HepG2 (cell line): ENCODE data around the gene CHID1.

Experiments
- BHLHE40 ChIP-seq: IDR thresholded peaks from 2 replicates; pipeline ENCODE4 v1.6.1; 2011; ENCODE audit warnings: low read length, improper control_type of control experiment
- EZH2 ChIP-seq: conservative IDR thresholded peaks from 2 replicates; pipeline ENCODE4 v1.6.1; 2012; ENCODE audit warnings: mild to moderate bottlenecking, low read depth, low read length, moderate library complexity
- FOXJ3 ChIP-seq: sonication (generic); formaldehyde crosslinking; IDR thresholded peaks from 2 replicates; pipeline ENCODE4 v1.4.0; 2020; ENCODE audit warnings: missing genetic modification reagents, mild to moderate bottlenecking, borderline replicate concordance
- PHF20 ChIP-seq: sonication (generic); formaldehyde crosslinking; IDR thresholded peaks from 2 replicates; pipeline ENCODE4 v1.5.0; 2020; ENCODE audit warnings: mild to moderate bottlenecking, missing genetic modification reagents
- POLR2A ChIP-seq, 2 experiments: IDR thresholded peaks; 2 replicates each; pipeline ENCODE4 v1.6.1; 2011; ENCODE audit warnings: low read depth in 2 of 2, low read length in 2 of 2, mild to moderate bottlenecking in 1 of 2, moderate library complexity in 1 of 2; ENCODE audit not compliant: insufficient read depth in 1 of 2
- ZNF264 ChIP-seq: sonication (generic); formaldehyde crosslinking; IDR thresholded peaks from 2 replicates; pipeline ENCODE4 v1.4.0; 2020; ENCODE audit warnings: missing genetic modification reagents
- ZNF737 ChIP-seq: sonication (generic); formaldehyde crosslinking; IDR thresholded peaks from 2 replicates; pipeline ENCODE4 v1.5.0; 2020; ENCODE audit warnings: missing genetic modification reagents, mild to moderate bottlenecking, borderline replicate concordance

GRCh38 chr11:884578-885070 lies 26.0 kb downstream of the CHID1 start:
- TF ChIP-seq BHLHE40 (no peak), ZNF264 (CRISPR knock-in tag) (no peak), PHF20 (CRISPR knock-in tag) (no peak), POLR2A (IDR thresholded peaks at IDR 0.05; ENCODE audit: insufficient read depth in 1 of 2, low read depth in 2 of 2, low read length in 2 of 2) (no peak), ZNF737 (CRISPR knock-in tag) (no peak), EZH2 (no peak), FOXJ3 (CRISPR knock-in tag) (no peak)
